ENCODE measurements around the gene PRR23A. TPM values are rescaled to one million over a fixed set of nuclear protein-coding genes. Genes with fewer than 3 reads are reported as not detected.

PRR23A gene
- polyA plus RNA-seq, 1 donor from 2014 or later, result not detected

Other genes starting within 250 kb of the PRR23A start
- 11.4 and 11.5 TPM in 2 replicates for gene PIK3CB, start 171.3 kb downstream of the PRR23A start, polyA plus RNA-seq
- not detected in 2 replicates for gene FOXL2, start 59.1 kb downstream of the PRR23A start, polyA plus RNA-seq
- gene FOXL2NB, start 59.1 kb downstream of the PRR23A start, polyA plus RNA-seq, result not detected in 2 replicates
- gene PRR23B, start 14.7 kb upstream of the PRR23A start, polyA plus RNA-seq, result not detected in 2 replicates
- gene PRR23C, start 38.6 kb upstream of the PRR23A start, polyA plus RNA-seq, result not detected in 2 replicates